Muscle of arm (tissue), 12 donors: Measurements from ENCODE around the gene GALNT2. TPM values are rescaled to one million over a fixed set of nuclear protein-coding genes. Genes with fewer than 3 reads are reported as not detected.

Experiments used
- DNase-seq: peaks from one replicate; pipeline ENCODE4 v3.0.0-alpha.2; 2013
- polyA plus RNA-seq, 12 donors: library from polyadenylated mRNA; unstranded; fragments of 120-200 nt; gene quantifications; one replicate each; pipeline ENCODE4 v1.2.1, GENCODE V29; 2013; ENCODE audit not compliant: insufficient read length in 12 of 12

Gene GALNT2
- polyA plus RNA-seq, 12 donors = 49.4 to 79.6 (median 67.4) TPM; not detected in 1

DNA sequence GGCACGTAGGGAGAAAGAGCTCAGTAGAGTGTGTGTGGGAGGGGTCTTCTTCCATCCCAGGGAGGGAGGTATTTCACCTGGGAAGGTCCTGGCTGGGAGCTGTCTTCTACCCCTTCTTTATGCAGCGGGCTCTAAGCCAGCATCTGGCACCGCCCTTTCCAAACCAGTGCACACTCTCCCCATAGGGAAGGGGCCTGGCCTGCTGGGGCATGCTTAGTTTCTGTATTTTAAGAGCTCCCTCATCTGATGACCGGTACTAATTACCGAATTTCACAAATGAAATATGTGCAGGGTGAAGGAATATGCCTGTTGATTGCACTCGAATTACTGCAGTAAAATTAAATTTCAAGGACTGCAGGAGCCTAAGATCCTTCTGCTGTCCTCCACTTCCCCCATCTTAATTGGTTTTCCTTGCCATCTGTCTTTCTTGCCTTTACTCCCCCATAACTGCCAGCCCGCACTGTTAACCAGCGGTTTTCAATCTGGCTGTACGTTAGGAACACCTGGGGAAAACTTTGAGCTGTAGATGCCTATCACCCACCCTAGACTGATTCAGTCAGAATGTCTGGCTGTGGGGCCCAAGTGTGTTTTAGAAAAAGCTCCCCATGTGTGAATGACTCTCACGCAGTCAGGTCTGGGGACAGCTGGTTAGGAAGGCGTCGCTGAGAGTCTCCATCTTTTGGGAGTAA is 20.1 kb downstream of the GALNT2 start:
- no peak for DNase-seq

DNA sequence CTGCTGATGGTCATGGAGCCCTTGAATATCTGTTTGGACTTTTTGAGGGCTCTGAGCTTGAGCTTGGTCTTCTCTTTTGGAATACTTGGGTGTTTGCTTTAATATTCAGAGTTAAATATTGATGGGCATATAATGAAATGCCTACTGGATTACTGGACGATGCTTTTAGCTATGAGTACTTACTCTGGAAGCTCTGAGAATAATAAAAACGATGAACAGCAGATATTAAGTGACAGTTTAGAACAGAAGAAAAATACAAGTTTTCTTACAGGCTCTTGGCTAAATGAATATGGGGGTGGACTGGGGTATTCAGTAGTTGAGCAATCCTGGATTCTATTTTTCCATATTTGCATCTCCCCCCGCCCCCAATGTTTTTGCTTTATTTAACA is 20.7 kb downstream of the GALNT2 start:
- DNase-seq = no peak

DNA sequence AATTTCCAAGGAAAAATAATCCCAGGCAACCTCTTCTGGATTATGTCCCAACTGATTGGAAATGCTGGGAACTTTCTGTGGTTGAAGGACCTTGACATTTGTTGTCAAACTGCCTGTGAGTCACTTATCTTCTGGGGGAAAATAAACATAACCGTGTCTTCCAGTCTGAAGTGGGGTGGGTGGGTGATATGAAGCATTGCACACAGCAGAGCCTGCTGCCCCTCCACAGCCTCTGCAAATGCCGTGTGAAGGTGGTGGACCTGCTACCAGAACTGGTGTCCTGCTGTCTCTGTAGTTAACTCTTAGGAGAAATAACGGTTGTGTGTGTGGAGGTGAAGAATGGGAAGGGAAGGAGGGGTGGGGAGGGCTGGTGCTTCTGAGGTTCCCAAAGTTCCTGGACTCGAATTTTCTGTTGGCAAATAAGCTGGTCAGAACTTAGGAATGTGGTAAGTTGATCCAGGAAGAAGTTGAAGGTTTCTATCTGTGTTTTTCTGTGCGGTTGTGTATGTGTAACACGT is 23.2 kb downstream of the GALNT2 start:
- no peak for DNase-seq

DNA sequence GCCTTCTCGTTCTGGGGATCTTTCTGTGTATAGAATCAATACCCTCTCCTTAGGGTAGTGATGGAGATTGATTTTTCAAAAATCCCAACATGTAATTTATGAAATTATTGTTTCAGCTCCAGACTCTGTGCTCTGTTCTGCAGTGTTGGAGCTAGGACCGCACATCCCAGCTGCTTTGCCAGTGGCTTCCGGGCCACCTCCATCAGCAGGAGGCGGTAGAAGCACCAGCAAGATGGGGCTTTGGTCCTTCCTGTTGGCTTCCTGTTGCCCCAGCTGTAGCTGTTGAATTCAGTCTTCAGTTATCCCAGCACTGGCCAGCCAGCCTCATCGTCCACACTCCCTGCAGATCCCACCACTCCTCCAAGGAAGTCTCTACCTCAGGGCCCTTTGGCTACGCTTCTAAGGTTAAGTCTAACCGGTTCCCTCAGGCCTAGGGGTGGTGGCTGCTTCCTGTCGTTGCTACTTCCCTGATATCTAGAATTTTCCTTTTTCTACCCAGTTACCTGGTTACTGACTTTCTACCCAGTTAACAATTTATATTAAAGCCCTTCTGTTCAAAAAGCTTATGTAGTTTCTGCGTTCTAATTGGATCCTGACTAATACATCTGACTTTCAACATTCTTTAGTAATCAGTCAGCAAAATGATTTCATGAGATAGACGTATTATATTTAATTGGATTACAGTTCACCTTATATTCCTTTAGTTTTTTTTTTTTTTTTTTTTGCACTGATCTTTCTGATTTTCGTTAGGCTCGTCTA is 24.6 kb downstream of the GALNT2 start:
- no peak for DNase-seq

DNA sequence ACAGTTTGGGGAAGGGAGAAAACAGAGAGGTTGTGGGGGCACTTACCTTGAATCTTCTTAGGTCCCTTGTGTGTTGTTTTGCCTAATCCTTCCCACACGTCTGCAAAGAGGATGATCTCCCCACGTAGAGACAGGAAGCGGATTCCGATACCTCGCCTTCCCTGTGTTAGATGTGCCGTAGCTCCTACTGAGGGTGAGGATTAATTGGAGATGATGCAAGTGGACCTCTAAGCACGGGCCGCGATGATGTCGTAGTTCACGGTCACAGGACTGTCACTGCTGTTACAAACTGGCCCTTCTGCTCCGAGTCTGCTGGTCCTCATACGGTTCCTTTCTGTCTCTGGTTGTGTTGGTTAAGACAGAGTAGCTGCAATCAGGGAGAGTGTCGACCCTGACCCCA is 27.7 kb downstream of the GALNT2 start:
- DNase-seq = no peak

DNA sequence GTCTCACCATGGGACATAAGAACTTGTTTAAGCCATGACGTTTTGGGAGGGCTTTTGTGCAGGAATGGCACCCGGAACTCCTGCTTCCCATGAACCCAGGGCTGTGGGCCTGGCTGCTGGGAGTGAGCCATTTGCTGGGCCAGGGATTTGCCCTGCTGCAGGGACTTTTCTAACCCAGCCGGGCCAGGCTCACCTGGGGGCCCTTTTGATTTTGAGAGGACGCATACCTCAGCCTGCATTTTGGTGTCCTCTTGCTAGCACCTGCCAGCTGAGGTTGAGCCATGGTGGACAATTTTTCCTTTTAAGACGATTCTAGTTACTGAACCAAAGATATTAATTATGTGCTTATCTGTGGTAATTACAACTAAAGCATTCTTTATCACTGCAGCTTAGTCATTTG is 28.9 kb downstream of the GALNT2 start:
- DNase-seq = no peak

DNA sequence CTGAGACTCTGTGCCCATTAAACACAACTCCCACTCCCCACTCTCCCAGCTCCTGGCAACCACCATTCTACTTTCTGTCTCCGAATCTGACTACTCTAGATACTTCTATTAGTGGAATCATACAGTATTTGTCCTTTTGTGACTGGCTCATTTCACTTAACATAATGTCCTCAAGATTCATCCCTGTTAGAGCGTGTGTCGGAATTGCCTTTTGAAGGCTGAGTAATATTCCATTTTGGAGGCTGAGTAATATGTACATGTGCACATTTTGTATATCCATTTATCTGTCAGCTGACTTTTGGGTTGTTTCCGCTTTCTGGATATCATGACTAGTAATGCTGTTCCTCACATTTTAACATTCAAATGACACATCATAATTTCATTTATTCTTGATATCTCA is 30.3 kb downstream of the GALNT2 start:
- DNase-seq = no peak

DNA sequence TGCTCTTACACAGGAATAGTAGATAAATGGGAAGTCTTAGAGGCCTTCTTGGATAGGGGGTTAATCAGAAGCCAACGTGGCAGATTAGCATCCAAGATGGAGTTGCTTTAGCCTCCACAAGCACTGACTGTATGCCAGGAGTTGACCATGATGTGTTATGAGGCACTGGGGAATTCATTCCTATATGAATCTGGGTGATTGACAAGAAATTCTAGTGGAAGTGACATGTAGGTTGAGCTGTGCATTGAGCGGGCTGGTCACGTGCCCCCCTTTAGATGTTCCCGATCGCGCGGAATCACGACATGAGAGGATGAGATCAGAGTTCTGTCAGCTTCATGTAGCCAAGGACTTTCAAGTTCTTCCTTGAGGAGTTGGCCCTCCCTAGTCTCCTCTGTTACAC is 31.7 kb downstream of the GALNT2 start:
- DNase-seq = no peak

DNA sequence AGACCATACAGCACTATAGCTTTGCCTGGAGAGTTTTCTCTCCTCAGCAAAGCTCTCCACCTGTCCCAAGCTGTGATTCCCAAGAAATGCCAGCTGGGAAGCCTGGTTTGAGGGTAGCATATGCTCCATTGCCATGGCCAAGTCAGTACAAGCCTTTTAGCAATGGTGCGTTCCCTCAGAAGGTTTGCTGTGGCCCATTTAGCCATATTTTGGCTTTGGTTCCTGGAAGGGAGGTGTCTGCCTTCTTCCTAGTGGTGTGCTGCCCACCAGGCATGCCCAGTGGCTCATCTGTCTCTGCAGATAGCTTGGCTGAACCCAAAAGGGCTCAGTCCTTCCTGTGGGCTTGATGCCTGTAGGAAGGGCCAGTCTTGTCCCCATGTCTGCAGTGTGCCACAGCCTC is 32.4 kb downstream of the GALNT2 start:
- DNase-seq = no peak

DNA sequence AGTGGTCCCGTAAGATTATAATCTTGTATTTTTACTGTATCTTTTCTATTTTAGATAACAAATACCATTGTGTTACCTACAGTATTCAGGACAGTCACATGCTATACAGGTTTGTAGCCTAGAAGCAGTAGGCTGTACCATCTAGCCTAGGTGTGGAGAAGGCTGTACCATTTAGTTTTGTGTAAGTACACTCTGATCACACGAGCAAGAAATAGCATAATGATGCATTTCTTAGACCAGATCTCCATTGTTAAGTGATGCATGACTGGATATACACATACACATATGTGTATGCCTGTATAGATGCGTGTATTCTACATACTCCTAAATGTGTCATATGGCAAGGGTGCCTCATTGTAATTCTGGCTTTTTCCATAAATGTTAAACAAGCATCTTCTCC is 33.9 kb downstream of the GALNT2 start:
- DNase-seq = no peak

DNA sequence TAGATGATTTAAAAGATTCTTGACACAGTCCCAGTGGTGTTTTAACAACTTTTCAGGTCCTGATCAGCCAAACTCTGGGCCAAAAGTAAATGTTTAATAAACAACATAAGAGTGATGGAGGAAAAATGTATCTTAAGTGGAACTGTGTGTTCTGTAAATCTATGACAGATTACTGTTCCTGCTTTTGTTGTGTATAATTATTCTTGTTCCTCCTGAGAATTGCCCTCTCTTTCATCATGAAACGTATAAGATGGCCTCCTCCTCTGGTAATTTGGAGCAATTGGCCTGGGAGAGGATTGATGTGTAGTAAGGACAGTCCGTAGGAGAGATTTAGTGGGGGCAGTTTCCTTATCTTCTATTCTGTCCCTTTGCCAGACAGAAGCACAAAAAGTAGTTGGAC is 34.5 kb downstream of the GALNT2 start:
- no peak for DNase-seq

DNA sequence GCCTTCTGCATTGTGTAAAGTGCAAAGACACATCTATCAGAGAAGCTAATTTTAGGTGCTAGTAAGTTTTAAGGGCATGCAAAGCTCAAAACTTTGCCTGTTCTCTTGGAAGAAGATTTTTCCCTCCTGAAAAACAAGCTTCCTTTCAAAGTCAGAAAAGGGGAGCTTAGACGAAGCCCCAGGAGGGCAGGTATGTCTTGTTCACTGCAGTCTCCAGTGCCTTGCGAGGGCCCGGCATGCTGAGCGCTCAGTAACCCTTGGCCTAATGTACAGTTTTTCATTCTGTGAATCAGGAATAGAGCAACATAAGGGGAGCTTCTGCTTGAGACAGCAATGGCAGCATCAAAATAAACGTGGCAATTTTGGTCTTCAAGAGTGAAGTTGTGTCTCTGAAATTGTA is 35.0 kb downstream of the GALNT2 start:
- no peak for DNase-seq

DNA sequence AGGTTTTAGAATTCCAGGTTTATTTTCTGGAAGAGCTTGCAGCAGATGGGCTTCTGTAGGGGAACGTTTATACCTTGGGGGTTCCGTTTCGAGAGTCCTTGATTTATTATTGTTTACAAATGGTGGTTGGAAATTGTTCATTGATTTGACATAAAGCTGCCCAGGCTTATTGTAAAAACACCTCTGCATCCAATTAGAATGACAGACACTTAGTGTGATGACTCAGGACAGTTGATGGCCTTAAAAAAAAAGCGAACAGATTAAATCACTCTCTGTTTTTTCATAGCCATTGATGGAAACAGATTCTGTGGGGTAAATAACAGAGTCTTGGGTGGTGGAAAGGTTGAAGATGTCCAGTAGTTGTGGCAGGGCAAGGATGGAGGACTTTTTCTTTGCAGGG is 35.4 kb downstream of the GALNT2 start:
- no peak for DNase-seq

DNA sequence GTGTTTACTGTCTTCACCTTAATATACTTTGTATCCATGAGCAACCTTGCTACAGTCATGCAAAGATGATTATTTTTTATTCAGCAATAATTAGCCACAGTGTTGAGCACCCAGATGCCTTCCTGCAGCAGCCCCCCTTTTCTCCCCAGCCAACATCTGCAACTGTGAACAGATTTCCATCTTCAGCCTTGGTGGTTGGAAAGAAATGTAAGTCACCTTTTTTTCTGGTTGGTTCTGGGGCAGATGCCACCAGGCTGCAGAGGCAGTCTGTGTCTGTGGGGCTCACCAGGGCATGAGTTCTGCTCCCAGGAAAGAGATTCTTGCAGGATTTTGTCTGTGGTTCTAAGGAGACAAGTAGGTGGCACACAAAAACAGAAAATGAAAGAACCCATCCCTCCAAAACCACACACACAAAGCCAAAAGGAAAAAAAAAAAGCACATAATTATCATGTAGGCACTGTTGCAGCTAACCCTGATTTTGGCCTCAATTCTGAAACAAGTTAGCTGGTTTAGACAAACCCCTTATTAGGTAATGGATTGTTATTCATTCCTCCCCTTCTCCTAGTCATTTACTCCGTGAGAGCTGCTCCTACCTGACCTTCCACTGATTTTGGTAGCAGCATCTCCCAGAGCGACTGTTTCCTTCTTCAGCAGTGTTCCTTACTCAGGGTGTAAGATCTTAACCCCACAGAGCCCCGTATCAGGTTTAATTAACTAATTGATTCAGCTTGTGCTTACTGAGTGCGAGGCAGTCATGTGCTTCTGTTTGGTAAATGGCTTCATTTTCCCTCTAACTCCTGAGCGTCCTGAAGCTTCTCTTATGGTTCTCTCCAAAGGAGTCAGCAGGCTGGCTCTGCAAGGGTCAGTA is 36.5 kb downstream of the GALNT2 start:
- DNase-seq = no peak

DNA sequence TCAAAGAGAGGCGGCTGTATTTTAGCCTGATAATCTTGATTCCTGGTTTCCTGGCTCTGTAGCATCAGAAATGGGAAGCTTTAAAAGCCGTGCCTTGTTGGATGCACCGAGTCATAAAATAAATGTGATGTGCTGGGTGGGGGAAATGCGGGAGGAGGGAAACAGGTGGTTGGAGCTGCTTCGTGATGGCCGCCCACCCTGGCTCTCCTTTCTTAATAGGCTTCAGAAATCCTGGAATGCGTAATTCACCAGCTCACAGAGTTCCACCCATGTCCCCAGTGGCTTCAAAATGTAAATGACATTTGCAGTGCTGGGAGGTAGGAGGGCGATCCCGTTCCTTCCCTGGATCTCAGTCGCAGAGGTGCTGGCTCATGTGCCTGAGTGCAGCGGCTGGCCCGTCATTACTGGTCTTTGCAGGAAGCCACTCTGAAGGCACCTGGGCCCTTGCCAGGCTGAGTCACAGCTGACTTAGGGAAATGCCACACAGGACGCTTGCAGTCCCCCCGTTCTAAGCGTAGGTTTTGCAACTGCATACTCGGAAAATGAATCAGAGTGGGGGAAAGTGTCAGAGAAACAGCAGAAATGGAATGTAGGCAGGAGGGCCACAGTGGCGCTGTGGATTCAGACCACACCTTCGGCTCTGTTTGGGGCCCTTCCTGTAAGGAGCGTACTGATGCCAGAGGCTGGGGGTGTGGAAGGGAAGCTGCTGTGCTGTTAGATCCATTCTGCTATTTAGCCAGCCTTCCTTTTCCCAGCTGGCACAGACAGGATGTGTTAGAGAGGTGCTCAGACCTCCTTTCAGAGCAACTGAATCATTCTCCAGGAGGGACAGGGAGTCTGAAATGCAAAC is 37.6 kb downstream of the GALNT2 start:
- peak; percentile 70 for DNase-seq

DNA sequence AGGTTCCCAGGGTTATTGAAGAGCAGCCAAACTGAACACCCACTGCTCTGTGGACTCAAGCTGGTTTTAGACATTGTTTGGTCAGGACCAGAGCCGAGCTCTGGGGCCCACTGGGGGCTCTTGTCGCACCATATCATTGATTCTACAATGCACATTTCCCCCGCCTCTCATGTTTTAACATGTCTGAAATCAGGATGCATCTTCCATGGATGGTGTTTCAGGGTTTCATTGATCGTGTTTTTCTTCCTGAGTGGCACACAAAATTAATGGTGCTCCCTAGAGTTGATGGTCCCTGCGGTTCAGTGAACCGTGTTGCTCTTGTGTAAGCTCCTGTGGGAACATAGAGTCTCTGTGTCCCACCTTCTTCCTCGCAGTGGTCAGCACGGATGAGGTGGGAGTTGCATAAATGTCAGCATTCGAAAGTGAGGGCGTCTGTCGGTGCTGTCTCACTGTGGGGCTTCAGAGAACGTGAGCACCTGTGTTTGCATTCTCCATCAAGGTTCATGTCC is 38.3 kb downstream of the GALNT2 start:
- no peak for DNase-seq

DNA sequence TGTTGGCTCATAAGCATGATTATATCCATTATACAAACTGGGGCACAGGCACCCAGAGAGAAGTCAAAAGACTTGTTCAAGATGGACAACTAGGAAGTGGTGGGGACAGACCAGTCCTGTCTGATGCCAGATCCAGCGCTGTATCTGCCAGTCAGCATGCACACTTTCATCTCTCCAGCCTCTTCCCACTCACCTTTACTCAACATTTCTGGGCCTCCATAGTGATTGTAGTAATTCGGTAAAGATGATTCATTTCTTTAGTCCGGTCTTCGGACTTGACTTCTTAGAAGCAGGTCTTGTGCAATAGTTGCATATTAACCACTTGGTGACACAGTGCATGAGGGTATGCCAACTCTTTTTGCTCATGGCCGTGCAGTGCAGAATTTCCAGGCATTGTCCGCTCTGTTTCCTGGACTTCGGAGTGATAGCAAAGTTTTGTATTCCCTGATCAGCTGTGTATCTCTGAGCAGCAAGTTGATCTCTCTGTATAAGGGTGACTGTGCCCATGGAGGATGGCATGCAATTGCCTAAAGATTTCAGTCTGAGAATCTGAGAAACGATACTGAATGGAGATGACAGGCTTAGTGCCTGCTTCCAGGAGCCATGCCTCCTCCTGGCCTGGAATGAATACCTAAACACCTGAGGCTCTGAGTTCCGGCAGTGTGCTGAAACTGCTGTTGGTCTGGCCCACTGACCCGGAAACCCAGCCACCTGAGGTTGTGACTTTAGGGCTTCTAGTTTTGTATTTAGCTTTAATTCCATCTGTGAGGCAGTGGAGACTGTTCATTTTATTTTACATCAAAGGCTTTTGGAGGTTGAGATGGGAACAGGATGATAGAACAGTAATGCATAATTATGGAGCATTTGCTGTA is 39.0 kb downstream of the GALNT2 start:
- no peak for DNase-seq

DNA sequence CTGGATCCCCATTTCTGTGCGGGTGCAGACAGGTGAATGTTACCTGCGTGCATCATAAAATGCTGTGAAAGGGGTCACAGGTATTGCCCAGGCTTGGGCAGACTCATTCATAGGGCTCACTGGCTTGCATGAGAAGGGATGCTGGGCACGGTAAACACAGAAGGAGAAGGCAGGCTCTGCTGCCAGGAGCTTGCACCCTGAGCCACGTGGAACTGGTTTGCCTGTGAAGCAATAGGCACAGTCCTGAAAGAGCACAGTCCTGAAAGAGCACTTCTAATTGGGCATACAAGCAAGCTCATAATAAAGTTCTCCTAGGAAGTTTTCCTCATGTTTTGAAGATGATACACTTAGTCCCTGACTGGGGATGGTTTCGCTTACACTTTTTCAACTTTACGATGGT is 40.9 kb downstream of the GALNT2 start:
- no peak for DNase-seq

DNA sequence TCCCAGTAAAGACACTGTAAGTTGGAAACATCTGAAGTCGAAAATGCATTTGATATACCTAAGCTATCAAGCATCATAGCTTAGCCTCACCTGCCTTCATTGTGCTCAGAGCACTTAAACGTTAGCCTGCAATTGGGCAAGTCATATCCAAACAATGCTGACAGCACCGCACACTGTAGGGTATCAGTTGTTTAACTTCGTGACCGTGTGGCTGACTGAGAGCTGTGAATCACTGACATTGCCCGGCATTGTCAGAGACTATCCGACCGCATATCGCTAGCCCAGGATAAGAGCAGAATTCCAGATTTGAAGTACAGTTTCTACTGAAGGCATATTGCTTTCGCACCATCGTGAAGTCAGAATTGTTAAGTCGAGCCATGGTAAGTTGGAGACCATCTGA is 41.5 kb downstream of the GALNT2 start:
- DNase-seq = no peak

DNA sequence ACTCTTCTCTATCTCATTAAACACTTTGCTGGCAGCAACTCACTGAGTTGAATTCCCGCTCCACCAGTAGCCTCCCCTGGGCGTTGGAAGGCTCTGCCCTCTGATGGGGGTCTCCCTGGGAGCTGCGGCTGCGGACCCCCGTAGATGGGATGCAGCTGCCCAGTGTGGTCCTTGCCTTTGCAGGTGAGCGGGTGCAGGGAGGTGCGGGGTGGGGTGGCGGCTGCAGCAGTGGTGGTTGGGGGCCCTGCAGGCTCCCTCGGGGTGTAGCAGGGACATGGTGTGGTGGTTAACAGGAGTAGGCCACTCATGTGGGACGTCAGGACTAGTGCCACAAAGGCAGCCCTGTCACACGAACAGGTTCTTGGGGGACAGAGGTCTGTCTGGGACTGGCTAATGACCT is 42.0 kb downstream of the GALNT2 start:
- no peak for DNase-seq
